Caki2 (cell line): ENCODE data around the gene ATP11C. TPM values are rescaled to one million over a fixed set of nuclear protein-coding genes. Genes with fewer than 3 reads are reported as not detected.
"Not testable (repeated sequence)": the region's sequence is repeated elsewhere in the genome, so short reads cannot be mapped to it uniquely, and the experiment has no call there.

Experiments used
- DNase-seq: peaks from one replicate; pipeline ENCODE4 v3.0.0-alpha.2; 2015; ENCODE audit warnings: low read depth
- in situ Hi-C: cut with HindIII; loops from 2 replicates; pipeline ENCODE4 v1.10.0; 2016; ENCODE audit warnings: low sequenced_read_pairs, low pct_unique_long_range_greater_than_20kb, mixed read lengths
- total RNA-seq: library from RNA; depleted of rRNA; stranded (reverse); fragments of >200 nt; shearing (Covaris generic); gene quantifications from 2 replicates; pipeline ENCODE4 v1.2.3, GENCODE V29; 2014; ENCODE audit warnings: low replicate concordance; rRNA removed

ATP11C gene
- total RNA-seq, 1 experiment from 2014 or later: 15.1 TPM

DNA sequence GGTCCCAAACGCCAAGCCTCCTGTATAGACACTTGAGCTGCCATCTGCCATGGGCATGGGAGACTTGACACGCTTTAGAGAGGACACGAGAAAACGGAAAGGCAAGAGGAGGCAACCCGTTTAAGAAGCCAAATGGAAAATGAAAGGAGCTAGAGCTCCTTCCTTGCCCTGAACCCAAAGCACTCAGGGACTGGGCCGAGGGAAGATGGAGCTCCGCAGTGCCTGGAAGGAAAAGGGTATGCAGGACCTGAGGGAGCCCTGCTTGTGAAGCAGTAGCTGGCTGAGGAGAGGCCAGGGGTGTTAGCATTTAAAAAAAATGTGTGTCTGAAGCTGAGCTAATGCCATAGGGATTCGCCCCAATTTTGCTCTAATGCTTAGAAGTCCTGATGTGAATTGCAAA, 239.9 kb downstream of the ATP11C start:
- no peak for DNase-seq
- in situ Hi-C loops: no loop called here

DNA sequence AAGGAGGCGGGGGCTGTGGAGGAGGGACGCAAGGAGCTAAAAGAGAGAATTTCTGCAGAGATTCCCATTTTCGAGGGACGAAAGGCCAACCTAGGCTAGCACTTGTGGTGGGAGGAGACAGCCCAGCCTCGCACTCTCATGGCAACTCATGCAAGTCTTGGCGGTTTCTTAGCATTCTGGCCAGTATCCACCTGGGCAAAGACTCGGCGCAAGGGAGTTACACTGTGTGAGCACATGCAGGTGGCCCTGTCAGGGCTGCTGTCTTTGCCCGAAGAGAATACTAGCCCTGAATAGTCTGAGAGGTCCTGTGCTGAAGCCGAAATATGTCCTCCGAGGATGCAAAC, 240.4 kb downstream of the ATP11C start:
- no peak for DNase-seq
- in situ Hi-C loops: no loop called here

DNA sequence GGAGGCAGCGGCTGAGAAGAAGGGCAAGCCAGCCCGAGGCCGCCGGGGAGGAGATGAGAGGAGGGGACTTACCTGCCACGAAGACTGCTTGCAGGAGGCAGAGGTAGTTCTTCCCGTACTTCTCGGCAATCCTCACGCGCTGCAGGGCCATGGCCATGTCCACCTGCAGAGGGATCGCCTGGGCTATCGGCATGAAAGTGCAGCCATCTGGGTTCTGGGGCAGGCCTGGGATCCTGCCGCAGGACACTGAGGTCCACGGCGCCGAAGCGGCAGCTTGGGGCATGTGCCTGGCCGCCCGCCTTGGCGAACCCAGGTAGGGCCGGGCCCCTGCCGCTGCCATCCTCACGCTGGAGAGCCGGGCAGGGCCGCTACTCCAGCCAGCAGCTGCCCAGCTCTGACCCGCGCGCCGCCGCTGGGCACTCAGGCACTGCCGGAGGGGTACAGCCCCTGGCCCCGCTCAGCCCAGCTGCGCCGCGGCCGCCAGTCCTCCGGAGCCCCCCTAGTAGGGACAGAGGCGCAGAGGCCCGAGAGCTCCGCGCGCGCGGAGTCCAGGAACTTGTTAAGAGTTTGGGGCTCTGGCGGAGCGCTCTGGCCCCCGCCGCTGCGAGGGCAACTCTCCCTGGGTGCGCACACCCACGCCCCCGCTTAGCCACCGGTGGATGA, 240.9 kb downstream of the ATP11C start:
- in situ Hi-C loops: no loop called here
- no peak for DNase-seq

DNA sequence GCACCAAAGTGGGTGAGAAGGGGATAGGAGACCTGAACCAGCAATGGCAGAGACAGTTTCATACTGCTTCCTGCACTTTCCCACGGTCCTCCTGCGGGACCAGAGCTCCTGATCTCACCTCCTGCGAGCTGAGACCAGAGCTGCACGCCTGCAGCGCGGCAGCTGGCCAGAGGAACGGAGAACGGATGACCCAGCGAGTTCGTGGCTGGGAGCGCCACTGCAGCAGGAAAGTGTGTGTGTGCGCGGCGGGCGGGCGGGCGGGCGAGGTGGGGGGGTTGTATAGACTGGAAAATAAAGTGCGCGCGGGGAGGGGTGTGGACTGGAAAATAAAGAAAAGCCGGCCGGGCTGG, 241.4 kb downstream of the ATP11C start:
- DNase-seq: no peak
- in situ Hi-C loops: no loop called here

DNA sequence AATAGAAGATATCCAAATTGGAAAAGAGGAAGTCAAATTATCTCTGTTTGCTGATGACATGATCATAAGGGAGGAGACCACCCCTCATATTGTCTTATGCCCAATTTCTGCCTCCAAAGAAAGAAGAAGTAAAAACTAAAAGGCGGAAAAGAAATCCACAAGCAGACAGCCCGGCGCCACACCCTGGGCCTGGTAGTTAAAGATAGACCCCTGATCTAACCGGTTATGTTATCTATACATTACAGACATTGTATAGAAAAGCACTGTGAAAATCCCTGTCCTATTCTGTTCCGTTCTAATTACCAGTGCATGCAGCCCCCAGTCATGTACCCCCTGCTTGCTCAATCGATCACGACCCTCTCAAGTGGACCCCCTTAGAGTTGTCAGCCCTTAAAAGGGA, 247.7 kb downstream of the ATP11C start:
- DNase-seq, in situ Hi-C loops: not testable (repeated sequence)

DNA sequence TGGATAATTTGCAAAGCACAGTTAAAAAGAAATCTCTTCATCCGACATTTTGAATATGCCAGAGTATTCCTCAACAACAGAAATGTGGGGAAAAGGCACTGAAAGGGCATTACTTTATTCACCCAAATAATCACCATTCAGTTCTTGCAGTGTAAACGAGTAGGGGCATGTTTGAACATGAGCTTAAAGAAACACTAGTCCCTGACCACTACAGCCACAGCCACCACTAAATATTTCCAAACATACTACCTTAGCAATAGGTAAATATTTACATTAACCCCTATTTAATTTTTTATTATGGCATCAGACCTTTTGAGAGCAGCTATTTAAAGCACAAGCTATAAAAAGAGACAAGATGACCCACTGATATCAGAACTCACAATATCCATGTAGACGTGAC, 252.5 kb downstream of the ATP11C start:
- DNase-seq: no peak
- in situ Hi-C loops: no loop called here

Other genes starting within 250 kb of the ATP11C start
- gene MCF2, start 224.9 kb downstream of the ATP11C start, total RNA-seq: 0.54 TPM in 1 of 2 replicates, not detected in the other
- gene CXorf66, start 32.5 kb upstream of the ATP11C start, total RNA-seq: not detected in 2 replicates